Memory B cell (primary cell): ENCODE data around the gene ENPP7.

Experiments
- ATAC-seq: fragments of 150-1000 bp; cut with Tn5 transposase; 2 replicates; pipeline ENCODE4 v1.10.0; 2021; ENCODE audit warnings: low read depth, mild to moderate bottlenecking, moderate library complexity
- DNase-seq, 2 donors: peaks; one replicate each; pipeline ENCODE4 v3.0.0; 2022; ENCODE audit warnings: low spot score in 2 of 2
- H3K27ac Mint-ChIP-seq: one replicate; pipeline ENCODE4 v1.8.0; 2022; ENCODE audit warnings: mild to moderate bottlenecking, moderate library complexity, mixed read lengths
- H3K27me3 Mint-ChIP-seq: one replicate; pipeline ENCODE4 v1.8.0; 2022; ENCODE audit warnings: mixed read lengths
- H3K36me3 Mint-ChIP-seq: one replicate; pipeline ENCODE4 v1.8.0; 2022; ENCODE audit warnings: mild to moderate bottlenecking, mixed read lengths
- H3K4me1 Mint-ChIP-seq: one replicate; pipeline ENCODE4 v1.8.0; 2022; ENCODE audit warnings: mixed read lengths
- H3K4me3 Mint-ChIP-seq: one replicate; pipeline ENCODE4 v1.8.0; 2022; ENCODE audit warnings: mild to moderate bottlenecking, moderate library complexity, mixed read lengths
- H3K9me3 Mint-ChIP-seq: one replicate; pipeline ENCODE4 v1.8.0; 2022; ENCODE audit warnings: mixed read lengths

Gene ENPP7

DNA sequence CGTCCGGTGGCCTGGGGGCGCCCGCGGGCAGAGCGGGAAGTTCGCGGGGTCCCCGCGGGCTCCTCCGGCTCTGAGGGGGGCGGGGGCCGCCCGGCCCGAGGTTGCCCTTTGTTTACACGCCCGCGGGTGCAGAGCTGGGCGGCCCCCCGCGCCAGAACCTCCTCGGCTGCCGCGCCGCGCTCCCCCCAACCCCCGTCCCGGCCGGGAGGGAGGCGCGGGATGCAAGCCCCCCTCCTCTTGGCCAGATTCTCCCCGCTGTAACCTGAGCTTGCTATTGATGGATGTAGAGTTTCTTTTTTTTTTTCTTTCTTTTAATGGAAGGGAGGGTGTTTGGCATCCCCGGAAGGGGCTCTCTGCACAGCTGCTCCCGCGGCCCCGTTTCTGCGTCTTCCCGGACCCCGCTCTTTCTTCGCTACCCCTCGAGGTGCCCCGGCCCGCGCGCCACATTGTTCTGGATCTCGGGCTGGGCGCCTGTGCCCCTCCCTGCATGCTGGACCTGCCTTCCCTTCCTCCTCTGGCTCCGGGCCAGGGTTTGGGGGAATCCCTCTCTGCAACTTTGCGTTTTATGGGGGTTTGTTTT is 47.9 kb downstream of the ENPP7 start:
- no peak for ATAC-seq
- DNase-seq = no peak
- peak overlapping the region; percentile 38 for H3K27ac Mint-ChIP-seq
- H3K36me3 Mint-ChIP-seq = no peaks in the 10 kb centered on the region
- H3K4me1 Mint-ChIP-seq = peaks cover 11% of the 10 kb centered on the region
- no peaks in the 10 kb centered on the region for H3K9me3 Mint-ChIP-seq
- peaks cover 42% of the 10 kb centered on the region for H3K27me3 Mint-ChIP-seq
- H3K4me3 Mint-ChIP-seq = peak overlapping the region; percentile 85

DNA sequence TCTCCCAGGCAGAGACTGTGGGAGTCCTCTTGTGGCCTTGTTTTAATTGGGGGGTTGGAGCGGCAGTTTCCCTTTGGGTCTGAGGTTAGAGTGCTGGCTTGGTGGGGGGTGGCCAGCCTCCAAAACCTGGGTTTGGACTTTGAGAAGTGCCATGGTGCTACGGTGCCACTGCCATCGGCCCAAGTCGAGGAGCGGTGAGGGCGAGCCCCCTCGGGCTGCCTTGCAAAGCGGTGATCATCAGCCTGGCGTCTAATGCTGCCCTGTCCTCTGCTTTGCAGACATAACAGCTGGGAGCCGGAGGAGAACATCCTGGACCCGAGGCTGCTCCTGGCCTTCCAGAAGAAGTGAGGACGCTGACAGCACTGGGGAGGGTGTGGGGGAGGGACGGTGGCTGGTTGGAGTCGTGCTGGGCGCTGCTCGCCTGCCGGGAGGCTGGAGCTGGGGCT is 48.4 kb downstream of the ENPP7 start:
- no peaks in the 10 kb centered on the region for H3K9me3 Mint-ChIP-seq
- ATAC-seq (no peak), DNase-seq (no peak)
- H3K36me3 Mint-ChIP-seq = no peaks in the 10 kb centered on the region
- H3K4me1 Mint-ChIP-seq = peaks cover 11% of the 10 kb centered on the region
- H3K4me3 Mint-ChIP-seq = peak overlapping the region; percentile 85
- peaks cover 43% of the 10 kb centered on the region for H3K27me3 Mint-ChIP-seq
- peak overlapping the region; percentile 38 for H3K27ac Mint-ChIP-seq

DNA sequence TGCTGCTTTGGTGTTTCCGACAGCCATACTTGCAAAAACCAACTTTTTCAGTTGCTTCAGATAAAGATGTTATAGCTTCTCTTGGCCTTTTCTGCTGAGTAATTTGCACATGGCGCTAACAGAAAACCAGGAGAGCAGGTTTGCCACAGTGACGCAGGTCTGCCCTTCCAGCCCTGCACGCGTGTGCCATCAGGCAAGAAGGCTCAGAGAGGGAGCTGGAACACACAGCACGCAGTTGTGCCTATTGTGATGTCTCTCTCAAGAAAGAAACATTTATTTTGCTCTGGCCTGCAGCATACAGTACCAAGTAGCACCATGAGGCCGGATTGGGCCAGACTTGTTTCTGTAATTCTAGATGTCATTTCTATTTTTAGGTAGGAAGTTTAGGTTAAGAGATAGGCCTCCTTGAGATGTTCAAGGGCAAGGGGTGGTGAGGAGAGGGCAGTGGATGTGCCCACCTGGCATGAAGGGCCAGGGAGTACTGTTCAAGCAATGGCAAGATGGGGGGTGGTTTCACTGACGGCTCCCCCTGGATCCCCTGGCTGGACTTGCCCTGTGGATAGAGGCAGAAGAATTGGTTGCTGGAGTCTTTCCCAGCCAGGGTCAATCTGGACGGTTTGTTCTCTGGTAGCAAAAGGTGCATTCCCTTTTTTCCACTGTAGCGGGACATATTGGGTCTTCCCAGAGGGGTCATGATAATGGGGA is 49.1 kb downstream of the ENPP7 start:
- Mint-ChIP-seq H3K4me1 (peaks cover 11% of the 10 kb centered on the region), H3K36me3 (no peaks in the 10 kb centered on the region), H3K9me3 (no peaks in the 10 kb centered on the region), H3K27ac (no peak overlapping the region), H3K4me3 (no peak overlapping the region), H3K27me3 (peaks cover 41% of the 10 kb centered on the region)
- ATAC-seq = no peak
- DNase-seq = no peak

DNA sequence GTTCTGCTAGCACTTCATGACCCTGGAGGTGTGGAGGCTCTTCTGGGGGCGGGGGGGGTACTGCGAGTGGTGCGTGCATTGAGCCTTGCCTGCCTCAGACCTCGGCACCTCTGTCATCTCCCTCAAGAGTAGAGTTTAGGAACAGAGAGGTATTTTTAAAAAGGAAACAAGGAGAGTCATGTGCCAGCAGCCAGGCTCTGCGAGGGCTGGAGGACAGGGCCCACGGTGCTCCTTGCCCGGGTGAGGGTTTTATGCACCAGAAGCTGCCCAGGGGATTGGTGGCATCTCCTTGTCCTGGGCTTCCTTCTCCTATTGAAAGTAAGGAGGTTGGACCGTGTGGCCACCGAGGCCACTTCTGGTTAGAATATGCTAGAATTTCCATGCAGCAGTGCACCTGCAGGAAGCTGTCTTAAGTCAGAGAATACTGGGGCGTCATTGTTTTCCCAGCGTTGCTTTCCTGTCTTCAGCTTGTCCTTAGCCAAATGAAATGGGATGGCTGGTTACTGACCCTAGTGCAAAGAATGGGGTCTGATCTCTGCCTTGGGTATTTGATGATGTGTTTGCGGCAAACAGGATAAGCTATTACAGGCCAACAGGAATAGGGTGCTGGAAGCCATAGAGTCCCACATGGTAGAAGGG is 50.4 kb downstream of the ENPP7 start:
- ATAC-seq = no peak
- no peaks in the 10 kb centered on the region for H3K9me3 Mint-ChIP-seq

DNA sequence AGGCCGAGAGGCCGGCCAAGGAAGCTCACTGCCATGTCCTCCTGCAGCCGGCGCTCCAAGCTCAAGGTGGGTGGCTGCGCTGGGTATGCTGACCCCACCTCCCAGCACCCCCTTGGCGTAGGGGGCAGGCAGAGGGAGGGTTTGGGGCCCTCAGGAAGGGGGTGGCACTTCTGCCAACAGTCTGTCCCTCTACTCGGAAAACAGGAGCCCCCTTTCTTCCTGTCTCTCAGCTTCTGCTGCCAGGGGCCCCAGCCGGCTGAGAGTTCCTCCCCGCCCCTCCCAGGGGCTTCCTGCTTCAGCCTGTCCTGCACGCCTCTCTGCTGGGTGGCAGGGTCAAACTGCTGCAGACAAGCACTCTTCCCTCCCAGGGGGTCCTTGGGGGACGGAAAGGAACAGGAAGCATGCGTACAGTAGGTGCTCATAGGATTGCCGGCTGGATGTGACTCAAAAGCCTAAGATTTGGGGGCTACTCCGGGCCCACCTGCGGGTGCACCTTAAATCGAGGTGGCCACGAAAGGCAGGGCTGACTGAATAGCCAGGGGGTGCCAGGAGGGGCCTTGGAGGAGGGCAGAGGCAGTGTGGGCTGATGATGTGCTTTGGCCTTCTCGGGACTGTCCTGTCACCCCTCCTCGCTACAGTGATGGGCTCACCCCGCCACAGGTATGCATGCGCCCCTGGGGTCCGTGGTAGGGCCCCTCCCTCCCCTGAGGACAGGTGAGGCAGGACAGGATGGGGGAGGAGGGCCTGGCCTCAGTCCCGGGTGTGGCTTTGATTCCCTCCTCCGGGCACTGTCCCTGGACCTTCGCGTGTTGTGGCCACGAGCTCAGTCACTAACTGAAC is 51.2 kb downstream of the ENPP7 start:
- Mint-ChIP-seq H3K36me3 (no peaks in the 10 kb centered on the region), H3K27me3 (peaks cover 50% of the 10 kb centered on the region), H3K9me3 (no peaks in the 10 kb centered on the region), H3K4me1 (peaks cover 11% of the 10 kb centered on the region), H3K4me3 (no peak overlapping the region), H3K27ac (no peak overlapping the region)
- no peak for DNase-seq
- ATAC-seq = no peak

More for the DNA sequence above, 50.4 kb downstream of the ENPP7 start:
- Mint-ChIP-seq H3K4me1 (peaks cover 11% of the 10 kb centered on the region), H3K4me3 (no peak overlapping the region), H3K27ac (no peak overlapping the region), H3K27me3 (peaks cover 46% of the 10 kb centered on the region), H3K36me3 (no peaks in the 10 kb centered on the region)
- DNase-seq = no peak

DNA sequence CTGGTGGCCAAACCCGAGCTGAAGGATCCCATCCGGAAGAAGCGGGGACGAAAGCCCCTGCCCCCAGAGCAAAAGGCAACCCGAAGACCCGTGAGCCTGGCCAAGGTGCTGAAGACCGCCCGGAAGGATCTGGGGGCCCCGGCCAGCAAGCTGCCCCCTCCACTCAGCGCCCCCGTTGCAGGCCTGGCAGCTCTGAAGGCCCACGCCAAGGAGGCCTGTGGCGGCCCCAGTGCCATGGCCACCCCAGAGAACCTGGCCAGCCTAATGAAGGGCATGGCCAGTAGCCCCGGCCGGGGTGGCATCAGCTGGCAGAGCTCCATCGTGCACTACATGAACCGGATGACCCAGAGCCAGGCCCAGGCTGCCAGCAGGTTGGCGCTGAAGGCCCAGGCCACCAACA is 53.1 kb downstream of the ENPP7 start:
- Mint-ChIP-seq H3K36me3 (no peaks in the 10 kb centered on the region), H3K9me3 (no peaks in the 10 kb centered on the region), H3K4me1 (peaks cover 7% of the 10 kb centered on the region), H3K27me3 (peaks cover 57% of the 10 kb centered on the region), H3K27ac (no peak overlapping the region), H3K4me3 (no peak overlapping the region)
- ATAC-seq (no peak), DNase-seq (no peak)

DNA sequence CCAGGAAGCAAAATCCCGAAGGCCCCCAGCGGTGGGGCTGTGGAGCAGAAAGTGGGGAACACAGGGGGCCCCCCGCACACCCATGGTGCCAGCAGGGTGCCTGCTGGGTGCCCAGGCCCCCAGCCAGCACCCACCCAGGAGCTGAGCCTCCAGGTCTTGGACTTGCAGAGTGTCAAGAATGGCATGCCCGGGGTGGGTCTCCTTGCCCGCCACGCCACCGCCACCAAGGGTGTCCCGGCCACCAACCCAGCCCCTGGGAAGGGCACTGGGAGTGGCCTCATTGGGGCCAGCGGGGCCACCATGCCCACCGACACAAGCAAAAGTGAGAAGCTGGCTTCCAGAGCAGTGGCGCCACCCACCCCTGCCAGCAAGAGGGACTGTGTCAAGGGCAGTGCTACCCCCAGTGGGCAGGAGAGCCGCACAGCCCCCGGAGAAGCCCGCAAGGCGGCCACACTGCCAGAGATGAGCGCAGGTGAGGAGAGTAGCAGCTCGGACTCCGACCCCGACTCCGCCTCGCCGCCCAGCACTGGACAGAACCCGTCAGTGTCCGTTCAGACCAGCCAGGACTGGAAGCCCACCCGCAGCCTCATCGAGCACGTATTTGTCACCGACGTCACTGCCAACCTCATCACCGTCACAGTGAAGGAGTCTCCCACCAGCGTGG is 53.7 kb downstream of the ENPP7 start:
- Mint-ChIP-seq H3K36me3 (no peaks in the 10 kb centered on the region), H3K4me3 (no peak overlapping the region), H3K9me3 (no peaks in the 10 kb centered on the region), H3K4me1 (peaks cover 6% of the 10 kb centered on the region), H3K27me3 (peaks cover 55% of the 10 kb centered on the region), H3K27ac (no peak overlapping the region)
- no peak for ATAC-seq
- DNase-seq = no peak

DNA sequence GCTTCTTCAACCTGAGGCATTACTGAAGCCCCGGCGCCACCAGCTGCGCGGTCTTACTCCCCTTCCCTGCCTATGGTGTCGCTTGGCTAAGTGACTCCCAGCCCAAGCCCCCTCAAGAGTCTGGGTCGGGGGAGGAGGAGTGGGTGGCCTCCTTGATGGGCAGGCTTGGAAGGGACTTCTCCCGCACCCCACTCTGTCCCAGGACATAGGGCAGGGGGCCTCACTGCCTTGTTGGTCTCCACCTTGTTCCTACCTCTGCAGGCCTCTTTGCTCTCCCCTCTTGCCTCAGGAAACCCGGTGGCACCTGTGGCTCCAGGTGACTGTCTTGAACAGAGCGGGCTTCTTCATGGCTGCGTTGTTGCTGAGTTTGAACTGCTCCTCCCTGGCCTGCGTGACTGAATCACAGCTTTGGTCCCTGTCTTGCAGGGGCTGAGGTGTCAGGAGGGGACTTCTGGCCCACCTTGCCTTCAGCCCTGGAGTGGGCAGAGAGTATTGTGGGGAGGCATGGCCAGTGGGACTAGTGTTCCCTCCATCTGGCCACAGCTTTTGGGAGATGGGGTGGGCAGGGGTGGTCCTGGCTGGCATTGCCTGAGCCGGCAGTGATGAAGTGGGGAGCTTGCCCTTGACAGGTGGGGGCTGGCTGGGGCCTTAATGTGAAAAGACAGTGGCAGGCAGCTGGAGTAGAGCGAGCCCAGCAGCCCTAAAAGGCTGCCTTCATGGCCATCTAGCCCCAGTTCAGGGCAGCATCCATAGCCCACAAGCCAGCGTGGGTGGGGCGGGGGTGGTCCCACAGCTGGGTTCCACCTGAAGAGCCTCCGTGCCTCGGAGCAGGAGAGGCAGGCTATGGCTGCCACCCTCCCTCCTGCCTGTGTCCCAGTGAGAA is 54.5 kb downstream of the ENPP7 start:
- Mint-ChIP-seq H3K9me3 (no peaks in the 10 kb centered on the region), H3K36me3 (no peaks in the 10 kb centered on the region), H3K27ac (no peak overlapping the region), H3K4me1 (peaks cover 6% of the 10 kb centered on the region), H3K27me3 (peaks cover 50% of the 10 kb centered on the region), H3K4me3 (no peak overlapping the region)
- DNase-seq = no peak
- no peak for ATAC-seq

DNA sequence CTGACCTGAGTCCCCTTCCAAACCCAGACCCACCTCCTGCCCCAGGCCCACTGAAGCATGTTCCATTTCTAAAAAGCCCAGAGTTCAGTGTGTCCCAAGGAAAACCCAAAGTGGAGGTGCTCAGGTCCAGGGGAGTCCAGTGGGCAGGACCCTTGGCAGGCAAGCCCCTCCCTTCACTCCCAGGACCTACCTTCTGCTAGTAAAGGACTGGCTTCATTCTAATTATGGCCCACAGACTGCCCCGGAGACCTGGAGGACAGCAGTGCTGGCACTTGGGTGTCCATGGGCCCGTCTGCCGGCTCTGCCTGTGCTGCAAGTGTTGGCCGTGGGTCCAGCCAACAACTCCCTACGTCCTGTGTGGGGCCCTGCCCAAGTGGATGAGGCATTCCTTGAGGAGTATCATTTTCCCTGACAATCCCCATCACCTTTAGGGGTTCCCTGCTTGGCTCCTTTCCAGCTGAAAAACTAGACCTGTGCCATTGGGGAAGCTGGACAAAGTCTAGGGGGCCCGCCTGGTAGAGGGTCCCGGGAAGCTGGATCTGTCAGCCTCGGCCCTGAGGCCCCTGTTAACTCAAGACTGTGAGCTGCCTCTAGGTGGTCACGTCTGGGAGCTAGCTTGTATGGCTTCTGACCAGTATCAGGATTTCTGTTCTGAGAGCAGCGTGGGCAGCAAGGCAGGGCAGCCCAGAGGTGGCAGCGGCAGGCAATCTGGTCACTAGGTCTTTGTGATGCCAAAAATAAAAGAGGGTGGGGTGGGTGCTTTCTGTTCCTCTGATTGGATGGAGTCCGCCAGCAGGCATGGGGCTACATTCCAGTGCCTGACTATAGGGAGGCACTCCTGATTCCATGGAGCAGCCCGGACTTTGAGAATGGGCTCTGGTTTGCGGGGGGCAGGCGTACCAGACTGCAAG is 55.4 kb downstream of the ENPP7 start:
- peaks cover 46% of the 10 kb centered on the region for H3K27me3 Mint-ChIP-seq
- H3K4me1 Mint-ChIP-seq = peaks cover 6% of the 10 kb centered on the region
- H3K27ac Mint-ChIP-seq = no peak overlapping the region

DNA sequence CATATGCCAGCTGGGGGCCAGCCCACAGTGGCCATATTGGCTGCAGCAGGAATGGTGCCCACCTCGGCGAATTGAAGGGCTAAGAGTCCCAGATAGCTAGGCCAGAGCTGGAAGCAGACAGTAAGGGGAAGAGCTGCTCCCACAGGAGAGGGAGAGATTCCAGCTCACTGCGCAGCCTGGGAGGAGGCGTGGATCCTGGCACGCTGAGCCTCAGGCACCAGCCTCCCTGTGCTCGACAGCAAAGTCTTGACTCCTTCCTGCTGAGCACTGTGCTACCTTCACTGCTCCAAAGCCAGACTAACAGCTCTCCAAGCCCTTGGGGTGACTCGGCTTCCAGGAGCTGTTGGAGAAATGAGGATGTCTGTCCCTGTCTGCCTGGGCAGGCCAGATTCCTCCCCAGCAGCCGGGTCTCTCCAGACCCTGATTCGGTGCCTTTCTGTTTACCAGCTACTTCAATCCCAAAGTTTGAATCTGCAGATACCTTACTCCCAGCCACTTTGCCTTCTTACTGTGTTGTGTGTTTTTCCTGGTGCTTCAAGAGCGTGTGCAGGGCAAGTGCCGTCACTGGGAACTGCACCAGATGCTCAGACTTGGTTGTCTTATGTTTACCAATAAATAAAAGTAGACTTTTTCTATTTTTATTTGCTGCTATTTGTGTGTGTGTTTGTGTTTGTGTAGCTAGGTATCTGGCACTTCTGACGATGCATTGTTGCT is 56.3 kb downstream of the ENPP7 start:
- no peaks in the 10 kb centered on the region for H3K36me3 Mint-ChIP-seq
- ATAC-seq (no peak), DNase-seq (no peak)
- H3K4me3 Mint-ChIP-seq = no peak overlapping the region
- H3K9me3 Mint-ChIP-seq = no peaks in the 10 kb centered on the region
- no peak overlapping the region for H3K27ac Mint-ChIP-seq
- H3K4me1 Mint-ChIP-seq = peaks cover 4% of the 10 kb centered on the region
- H3K27me3 Mint-ChIP-seq = peaks cover 42% of the 10 kb centered on the region

More for the DNA sequence above, 55.4 kb downstream of the ENPP7 start:
- ATAC-seq (no peak), DNase-seq (no peak)
- H3K9me3 Mint-ChIP-seq = no peaks in the 10 kb centered on the region
- no peaks in the 10 kb centered on the region for H3K36me3 Mint-ChIP-seq
- H3K4me3 Mint-ChIP-seq = no peak overlapping the region

DNA sequence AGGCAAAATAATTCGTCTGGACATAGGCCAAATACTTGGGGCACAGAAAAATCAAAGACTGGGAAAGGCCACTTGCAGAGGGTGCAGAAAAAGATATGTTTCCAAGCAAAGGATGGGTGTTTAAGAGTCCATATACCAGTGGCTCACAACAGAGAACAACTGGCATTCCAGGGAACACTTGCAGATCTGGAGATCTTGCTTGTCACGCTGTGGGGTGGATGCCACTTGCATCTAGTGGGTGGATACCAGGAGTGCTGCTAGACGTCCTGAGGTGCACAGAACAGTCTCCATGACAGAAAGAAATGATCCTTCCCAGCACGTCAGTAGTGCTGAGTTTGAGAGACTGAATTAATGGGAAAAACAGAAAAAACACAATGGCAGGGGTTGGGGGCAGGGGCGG is 57.7 kb downstream of the ENPP7 start:
- ATAC-seq = no peak
- Mint-ChIP-seq H3K27ac (no peak overlapping the region), H3K36me3 (no peaks in the 10 kb centered on the region), H3K4me3 (no peak overlapping the region), H3K4me1 (no peaks in the 10 kb centered on the region), H3K27me3 (peaks cover 32% of the 10 kb centered on the region), H3K9me3 (no peaks in the 10 kb centered on the region)
- DNase-seq = no peak
